GM12865 (cell line): ENCODE results near the gene TPSB2.

ENCODE experiments used
- DNase-seq: peaks from one replicate; pipeline ENCODE4 v3.0.0; 2010; ENCODE audit warnings: low read depth
- H3K4me3 ChIP-seq: 2 replicates; pipeline ENCODE4 v1.5.1; 2011; ENCODE audit warnings: mild to moderate bottlenecking, low read depth, low read length, control low read depth
- CTCF ChIP-seq: IDR thresholded peaks from 2 replicates; pipeline ENCODE4 v1.5.1; 2011; ENCODE audit warnings: low read length, control low read depth, low read depth, inconsistent platforms; ENCODE audit not compliant: insufficient read depth; ENCODE audit errors: missing control alignments

The TPSB2 gene

DNA sequence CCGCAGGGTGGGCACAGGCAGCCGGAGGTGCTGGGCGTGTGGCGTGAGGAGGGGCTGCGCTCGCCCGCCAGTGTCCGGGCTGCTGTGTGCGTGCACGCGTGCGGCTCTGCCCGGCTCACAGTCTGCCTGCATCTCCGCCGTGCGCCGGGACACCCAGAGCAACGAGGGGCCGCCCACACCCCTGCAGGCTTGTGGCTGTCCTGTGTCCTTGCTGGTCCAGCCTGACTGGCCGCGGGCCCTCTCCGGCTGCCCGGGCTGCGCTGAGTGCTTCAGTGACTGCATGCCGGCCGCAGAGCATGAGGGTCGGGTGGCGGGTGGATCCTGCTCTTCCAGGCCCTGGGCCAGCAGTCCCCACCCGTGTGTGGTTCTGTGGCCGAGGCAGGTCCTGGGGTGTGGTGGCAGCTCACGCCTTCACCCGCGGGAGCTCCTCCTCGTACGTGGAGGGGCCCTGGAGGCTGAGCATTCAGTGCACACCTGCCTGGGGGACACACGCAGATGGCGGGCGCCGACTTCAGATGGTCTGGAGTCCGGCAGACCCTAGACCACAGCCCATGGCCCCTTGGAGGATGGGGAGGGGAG is 17.3 kb downstream of the TPSB2 start:
- DNase-seq = no peak
- TF ChIP-seq CTCF = no peak
- H3K4me3 ChIP-seq = no peak overlapping the region

- H3K4me3 ChIP-seq = no peak overlapping the region
- TF ChIP-seq CTCF = no peak
- no peak for DNase-seq
These were observed 18.3 kb downstream of the TPSB2 start for GRCh38 chr16:1211451-1212268.

DNA sequence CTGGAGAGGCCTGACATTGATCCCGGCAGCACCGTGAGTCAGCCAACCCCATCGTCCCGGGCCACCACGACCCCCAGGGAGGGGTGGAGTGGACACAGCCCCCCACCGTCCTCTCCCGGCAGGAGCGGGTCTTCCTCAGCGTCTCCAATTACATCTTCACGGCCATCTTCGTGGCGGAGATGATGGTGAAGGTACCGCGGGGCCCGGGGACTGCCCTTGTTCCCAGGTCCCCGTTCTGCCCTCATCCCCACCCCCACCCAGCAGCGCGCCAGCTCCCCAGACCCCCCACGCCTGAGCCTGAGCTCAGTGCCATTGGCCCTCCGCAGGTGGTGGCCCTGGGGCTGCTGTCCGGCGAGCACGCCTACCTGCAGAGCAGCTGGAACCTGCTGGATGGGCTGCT is 19.5 kb downstream of the TPSB2 start:
- DNase-seq = no peak
- no peak overlapping the region for H3K4me3 ChIP-seq
- TF ChIP-seq CTCF = no peak

DNA sequence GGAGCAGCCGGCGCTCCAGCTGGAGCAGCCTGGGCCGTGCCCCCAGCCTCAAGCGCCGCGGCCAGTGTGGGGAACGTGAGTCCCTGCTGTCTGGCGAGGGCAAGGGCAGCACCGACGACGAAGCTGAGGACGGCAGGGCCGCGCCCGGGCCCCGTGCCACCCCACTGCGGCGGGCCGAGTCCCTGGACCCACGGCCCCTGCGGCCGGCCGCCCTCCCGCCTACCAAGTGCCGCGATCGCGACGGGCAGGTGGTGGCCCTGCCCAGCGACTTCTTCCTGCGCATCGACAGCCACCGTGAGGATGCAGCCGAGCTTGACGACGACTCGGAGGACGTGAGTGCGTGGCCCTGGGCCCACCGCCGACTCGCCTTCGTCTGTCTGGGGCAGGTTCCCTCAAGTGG is 20.9 kb downstream of the TPSB2 start:
- TF ChIP-seq CTCF = no peak
- DNase-seq = no peak
- no peak overlapping the region for H3K4me3 ChIP-seq

DNA sequence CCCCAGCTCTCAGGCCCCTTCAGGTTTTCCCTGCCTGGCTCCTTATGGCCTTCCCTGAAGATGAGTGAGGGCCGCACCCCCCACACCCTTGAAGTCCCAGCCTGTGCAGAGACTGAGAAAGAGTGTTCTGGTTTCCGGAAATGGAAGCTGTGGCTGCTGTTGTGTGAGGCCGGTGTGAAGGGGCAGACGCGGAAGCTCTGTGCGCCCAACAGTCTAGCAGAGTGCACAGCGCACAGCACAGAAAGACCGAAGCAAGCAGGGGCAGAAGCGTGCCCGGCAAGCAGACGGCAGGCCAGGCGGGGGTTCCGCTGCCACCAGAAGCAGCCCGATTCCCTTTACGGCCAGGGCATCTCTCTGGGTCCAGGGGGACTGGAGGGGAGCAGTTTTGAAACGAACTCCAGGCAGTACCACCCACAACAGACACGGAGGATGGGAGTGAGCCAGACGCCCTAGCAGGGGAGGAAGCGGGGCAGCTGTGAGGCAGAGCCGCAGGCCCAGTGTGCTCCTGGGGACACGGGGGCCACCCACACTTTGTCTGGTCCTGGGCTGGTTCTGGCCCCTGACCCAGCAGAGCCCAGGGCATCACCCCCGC is 21.6 kb downstream of the TPSB2 start:
- H3K4me3 ChIP-seq = no peak overlapping the region

DNA sequence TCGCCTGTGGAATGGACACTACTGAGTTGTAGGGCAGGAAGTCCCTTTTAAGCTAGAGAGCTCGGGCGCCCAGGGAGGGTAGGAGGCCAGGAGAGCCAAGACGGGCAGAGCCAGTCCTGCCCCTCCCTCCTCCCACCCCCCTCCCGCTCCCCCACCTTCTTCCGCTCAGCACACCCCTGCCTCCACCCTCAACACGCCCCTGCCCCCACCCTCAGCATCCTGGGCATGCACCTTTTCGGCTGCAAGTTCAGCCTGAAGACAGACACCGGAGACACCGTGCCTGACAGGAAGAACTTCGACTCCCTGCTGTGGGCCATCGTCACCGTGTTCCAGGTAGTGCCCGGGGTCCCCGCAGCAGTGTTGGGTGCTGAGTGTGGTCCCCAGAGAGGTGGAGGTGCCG is 23.2 kb downstream of the TPSB2 start:
- TF ChIP-seq CTCF = no peak
- no peak overlapping the region for H3K4me3 ChIP-seq
- DNase-seq = no peak

More for the DNA sequence above, 21.6 kb downstream of the TPSB2 start:
- no peak for TF ChIP-seq CTCF
- peak; percentile 8 for DNase-seq
